LHCN-M2 (cell line): ENCODE data around the gene VCL. TPM values are rescaled to one million over a fixed set of nuclear protein-coding genes. Genes with fewer than 3 reads are reported as not detected.

ENCODE experiments used
- DNase-seq: peaks from one replicate; pipeline ENCODE4 v3.0.0-alpha.2; 2012; ENCODE audit warnings: low read depth
- total RNA-seq: library from RNA; depleted of rRNA; stranded (reverse); fragments of >200 nt; gene quantifications from 2 replicates; pipeline ENCODE4 v1.2.3, GENCODE V29; 2014

Gene VCL
- total RNA-seq, 1 experiment from 2014 or later = 163 TPM

DNA sequence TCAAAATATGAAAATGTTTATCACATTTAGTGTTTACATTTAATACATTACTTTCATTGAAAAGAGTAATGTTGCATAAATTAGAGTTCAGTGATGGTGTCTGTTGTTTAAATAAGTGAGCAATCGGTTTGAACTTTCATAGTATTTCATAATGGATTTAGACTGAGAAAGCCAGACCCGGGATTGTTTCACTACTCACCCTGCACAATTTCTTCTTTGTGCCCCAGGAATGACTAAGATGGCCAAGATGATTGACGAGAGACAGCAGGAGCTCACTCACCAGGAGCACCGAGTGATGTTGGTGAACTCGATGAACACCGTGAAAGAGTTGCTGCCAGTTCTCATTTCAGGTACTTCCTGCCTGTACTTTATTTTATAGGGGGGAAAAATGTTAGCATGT is 74.6 kb downstream of the VCL start:
- DNase-seq = peak; percentile 94

DNA sequence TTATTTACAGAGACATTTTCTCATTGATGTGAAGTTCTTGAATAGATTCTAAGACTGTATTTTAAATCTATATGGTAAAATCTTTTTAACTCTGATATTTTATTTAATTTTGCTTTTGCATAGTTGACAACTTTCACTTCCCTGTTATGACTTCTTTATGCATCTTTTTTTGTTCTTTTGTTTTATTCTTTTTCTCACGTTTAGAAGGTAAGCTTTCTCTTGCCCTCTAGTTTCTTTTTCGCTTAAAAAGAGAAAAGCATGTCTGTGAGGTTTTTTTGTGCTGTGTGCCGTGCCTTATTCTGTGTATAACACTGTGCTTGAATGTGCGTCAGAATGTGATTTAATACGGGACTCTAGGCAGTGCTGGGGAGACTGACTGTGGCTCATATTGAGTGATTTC is 78.0 kb downstream of the VCL start:
- DNase-seq = no peak

DNA sequence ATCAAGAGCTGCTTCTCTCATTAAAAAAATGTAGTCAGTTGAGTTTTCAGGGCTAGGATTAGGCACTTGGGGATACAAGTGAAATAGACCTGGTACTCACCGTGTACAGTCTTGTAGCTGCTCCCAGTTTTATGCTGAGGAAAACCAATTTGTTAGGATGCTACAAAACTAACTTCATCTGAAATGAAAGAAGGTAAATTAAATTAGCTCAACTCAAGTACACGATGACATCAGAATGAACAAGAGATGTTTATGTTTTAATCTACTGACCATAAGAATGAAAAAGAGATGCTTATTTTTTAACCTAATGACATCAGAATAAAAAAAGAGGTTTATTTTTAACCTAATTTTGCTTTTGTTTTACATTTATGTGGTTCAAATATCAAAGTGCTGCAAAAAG is 79.0 kb downstream of the VCL start:
- no peak for DNase-seq

DNA sequence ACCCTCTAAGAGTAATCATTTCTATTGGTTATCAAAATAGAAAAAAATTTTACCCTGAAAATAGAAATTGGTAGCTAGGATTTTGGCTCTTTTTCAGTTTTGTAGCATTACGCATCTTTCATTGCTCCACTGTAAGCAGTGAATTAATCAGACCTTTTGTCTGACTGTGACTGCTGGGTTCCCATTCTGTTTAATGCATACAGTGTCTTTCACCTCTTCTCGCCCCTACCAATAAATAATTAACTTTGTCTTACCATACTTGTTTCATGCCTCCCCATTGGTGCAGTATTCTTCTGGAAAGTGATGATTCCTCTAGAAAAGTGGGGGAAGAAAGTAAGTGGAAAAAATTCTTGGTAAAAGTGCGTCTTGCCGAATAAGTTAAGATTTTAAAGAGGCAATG is 79.5 kb downstream of the VCL start:
- DNase-seq = no peak

DNA sequence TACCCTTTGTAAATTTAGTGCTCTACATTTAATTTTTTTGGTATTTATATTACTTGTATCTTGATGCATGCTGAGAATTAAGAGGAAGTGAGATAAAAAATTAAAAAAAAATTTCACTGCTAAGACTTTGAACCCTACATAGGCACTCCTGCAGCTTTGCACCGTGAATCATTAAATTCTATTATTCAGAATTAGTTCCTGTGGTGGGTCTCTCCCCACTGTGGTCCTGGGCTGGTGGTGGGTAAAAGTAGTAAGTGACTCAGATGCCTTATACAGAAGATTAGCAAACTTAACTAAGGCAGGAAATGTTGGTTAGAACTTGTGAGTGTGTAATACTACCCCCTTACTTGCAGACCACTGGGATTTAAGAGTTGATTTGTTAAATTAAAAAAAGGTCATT is 80.1 kb downstream of the VCL start:
- peak; percentile 86 for DNase-seq

DNA sequence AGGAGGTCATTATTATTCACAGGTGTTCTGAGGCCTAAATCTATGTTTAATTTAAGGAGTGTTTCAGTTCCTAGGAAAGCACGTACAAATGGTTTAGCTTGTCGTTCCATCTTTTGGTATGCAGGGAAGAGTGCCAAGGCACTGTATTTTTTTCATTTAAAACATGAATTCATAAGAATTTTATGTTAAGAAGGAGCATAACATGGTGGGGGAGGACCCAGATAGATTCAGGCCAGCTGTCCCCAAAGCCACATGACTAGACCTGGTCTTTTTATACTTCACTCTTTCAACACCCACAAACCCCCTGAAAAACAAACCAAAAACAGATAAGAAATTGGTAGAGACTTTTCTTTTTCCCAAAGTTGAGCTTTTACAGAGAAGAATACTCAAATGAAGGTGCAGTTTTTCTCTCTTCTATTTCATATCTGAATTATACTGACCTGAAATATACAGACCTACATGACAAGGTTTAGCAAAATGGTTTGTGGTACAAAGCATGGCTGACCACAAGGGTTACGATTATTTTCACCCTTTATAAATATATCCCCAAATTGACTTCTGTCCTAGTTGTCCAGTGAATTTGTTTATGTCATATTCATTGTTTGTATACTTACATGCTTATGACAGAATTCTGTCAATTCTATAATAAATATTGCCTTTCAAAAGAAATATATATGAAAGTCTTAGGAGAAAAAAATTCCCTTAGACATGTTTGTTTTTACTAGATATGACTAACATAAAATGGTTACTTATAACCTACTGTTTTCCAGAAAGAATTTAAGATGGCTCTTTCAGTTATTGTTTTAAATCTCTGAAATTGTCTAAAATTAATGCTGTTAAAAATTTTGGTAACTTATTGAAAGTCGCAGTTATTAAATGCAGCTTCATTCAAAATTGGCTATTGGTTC is 81.4 kb downstream of the VCL start:
- DNase-seq = peak; percentile 50

DNA sequence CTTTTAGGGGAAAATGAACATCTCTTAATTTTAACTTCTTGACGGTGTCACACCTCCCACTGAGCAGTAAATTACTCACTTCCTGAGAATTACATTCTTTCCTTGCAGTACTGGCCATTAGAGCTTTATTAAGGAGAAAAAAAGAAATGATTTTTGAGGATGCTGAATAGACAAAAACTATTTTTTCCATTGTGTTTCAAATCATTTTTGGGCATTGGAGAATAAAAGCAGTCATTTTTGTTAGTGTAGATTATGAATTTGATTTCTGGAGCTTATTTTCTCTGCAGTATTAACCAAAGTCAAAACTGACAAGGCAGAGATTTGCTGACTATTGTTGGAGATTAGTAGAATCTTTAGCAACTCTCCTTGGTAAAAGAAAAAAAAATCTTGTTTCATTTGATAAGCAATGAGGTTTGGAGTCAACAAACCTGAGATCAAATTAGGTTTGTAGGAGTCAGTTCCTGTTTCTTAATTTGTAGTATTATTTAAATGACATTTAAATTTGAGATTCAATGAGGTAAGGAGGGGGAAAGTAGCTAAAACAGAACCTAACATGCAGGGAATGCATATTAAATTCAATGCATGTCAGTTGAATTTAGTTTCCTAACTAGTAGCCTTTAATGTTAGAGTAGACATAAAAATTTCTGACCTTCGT is 82.1 kb downstream of the VCL start:
- peak; percentile 56 for DNase-seq

DNA sequence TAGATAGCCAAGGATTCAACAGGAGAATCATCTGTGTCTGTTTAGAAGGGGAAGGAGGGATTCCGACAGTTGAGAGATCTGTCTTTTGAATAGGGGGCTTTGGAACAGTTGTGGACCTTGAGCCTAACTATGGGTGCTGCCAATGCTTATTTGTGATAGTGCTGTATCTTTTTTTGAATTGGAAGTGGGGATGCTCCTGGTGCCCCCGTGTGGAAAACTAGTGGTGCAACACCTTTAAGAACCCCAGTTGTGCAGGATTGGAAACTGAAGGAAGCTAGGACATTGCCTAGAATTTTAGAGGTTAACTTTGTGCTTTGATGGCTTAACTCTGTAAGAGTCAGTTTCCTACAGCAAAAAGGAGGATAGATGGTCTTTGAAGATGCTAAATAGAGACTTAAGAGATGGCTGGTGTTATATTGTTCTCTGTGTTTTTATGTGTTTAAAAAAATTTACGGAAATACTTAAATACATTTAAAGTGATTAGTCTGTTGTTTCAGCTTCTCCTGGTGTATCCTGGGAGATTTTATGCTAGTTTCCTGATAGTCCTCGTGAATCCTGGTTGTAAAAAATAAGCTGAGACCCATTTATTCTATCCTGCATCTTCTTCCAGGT is 83.4 kb downstream of the VCL start:
- DNase-seq = peak; percentile 72

DNA sequence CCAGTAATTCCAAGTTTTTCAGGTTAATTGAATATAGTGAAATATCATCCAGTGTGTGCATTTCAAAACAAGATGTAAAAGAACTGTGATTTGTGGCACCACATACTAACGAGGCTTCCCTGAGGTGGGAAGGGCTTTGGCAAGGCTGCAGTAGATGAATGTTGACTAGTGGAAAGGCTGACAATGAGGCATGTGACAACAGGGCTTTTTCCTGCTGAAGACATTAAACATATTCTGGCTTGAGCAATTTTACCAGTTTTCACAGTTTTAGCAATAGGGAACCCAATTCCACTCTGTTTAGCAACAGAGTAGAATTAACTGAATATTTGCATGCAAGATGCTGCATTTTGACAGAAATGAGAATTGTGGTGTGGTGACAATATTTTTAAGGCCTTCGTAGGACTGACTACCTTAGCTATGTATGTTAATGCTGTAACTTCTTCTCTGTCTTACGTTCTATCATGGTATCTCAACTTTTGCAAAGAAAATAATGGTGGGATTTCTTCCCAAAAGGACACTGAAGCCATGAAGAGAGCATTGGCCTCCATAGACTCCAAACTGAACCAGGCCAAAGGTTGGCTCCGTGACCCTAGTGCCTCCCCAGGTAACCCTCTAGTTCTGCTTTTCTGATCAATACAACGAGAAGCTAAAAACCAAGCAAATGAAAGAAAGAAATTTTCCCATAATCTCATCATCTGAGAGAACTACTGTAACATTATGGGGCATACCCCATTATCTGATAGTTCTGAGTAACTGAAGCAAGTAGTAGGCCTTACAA is 84.2 kb downstream of the VCL start:
- DNase-seq = no peak

DNA sequence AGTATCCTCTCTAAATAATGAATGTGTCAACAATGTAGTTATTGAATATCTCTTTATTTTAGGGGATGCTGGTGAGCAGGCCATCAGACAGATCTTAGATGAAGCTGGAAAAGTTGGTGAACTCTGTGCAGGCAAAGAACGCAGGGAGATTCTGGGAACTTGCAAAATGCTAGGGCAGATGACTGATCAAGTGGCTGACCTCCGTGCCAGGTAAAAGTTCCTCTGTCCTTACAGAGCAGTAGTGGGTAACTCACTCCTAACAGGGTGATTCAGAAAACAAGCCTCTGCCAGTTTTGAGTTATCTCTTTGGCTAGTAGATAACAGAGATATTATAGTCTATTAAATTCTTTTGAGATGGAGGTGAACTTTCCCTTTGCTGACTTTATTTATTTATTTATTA is 85.4 kb downstream of the VCL start:
- no peak for DNase-seq

DNA sequence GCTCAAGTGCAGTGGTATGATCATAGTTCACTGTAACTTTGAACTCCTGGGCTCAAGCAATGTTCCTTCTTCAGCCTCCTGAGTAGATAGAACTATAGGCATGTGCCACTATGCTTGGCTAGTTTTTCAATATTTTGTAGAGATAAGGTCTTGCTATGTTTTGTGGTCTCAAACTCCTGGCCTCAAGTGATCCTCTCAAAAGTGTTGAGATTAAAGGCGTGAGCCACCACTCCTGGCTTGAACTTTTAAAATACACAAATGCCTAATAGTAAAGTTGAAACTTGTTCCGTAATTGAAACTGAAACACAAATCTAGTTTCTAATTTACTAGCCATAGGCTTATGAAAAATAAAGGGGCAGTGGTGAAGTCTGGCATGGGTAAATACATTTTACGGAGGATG is 87.0 kb downstream of the VCL start:
- DNase-seq = no peak

DNA sequence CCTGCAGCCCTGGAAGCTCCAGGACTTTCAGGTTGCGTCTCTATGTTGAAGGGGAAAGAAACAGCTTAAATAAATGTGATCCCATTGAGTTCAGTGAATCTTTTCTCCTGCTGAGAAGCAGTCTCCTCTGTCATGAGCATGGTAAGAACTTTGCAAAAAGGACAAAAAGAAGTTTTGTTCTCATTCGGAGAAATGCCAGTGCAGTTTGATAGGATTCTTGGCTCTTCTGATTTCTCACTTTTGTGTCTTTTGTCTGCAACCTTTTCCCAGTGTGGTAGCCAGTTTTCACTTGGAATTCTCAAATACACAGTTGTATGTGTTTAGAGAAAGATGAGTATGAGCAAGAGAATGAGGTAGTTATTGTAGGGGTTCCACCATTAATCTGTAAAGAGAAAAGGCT is 88.4 kb downstream of the VCL start:
- DNase-seq = no peak

DNA sequence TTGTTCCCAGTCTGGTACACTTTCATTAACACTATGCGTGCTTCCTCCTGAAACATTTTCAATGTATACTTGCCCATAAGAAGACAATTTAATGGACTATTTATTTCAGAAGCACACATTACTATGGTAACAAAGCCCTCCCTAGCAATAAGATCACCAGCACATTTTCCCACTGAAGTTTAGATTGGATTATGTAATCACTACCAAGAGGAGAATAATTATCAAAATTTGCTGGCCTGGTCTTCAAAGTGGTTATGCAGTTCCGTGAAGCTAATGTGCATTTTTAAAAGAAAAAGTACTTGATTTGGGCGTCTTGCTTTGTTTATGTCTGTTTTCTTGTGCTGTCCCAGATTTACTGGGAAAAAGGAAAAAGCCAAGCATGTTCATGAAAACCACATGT is 90.8 kb downstream of the VCL start:
- DNase-seq = no peak

DNA sequence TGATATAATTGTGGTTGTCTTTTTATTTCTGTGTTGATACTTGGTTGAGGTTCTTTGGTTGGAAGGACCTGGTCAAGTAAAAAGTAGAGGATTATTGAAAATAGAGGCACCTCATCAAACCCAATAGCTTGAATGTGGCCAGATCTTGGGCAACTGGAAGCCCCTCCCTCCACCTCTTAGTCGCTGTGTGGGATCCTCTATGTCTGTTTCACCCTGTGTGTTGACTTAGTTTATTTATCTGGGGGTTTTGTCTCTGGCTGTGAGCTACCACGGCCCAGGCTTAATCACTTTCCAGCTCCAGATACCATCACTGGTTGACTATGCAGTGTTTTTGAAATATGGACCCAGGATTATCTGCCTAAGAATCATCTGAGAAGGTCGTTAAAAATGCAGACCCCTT is 94.5 kb downstream of the VCL start:
- no peak for DNase-seq

DNA sequence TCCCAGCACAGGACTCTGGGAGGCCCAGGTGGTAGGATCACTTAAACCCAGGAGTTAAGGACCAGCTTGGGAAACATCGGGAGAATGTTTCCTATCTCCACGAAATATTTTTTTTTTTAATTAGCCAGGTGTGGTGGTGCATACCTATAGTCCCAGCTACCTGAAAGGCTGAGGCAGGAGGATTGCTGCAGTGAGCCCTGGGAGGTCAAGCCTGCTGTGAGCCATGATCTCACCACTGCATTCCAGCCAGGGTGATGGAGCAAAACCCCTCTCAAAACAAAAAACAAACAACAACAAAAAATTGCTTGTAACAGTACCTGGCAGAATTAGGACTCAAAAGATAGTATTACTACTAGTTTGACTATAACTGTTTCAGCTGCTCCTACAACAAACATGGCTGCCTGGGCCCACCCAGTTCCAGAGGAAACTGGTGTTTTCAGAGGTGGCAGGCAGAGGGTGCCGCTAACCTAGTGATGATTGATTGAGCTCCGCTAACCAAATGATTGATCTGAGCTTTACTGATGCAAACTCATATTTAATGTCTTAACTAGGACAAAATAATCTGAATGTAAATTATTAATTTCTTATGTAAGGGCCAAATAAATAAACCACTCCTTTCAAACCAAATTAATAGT is 95.7 kb downstream of the VCL start:
- DNase-seq = no peak

DNA sequence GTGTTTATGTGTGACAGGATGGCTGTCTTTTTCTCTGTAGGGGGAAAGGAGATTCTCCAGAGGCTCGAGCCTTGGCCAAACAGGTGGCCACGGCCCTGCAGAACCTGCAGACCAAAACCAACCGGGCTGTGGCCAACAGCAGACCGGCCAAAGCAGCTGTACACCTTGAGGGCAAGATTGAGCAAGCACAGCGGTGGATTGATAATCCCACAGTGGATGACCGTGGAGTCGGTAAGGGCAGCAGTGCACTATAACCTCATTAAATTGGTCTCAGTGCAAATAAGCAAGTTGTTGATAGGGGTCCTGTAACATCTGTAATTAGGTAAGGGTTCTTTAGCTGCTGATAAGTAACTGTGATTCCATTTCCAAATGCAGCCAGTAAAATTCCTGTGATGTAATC is 96.3 kb downstream of the VCL start:
- DNase-seq = no peak

DNA sequence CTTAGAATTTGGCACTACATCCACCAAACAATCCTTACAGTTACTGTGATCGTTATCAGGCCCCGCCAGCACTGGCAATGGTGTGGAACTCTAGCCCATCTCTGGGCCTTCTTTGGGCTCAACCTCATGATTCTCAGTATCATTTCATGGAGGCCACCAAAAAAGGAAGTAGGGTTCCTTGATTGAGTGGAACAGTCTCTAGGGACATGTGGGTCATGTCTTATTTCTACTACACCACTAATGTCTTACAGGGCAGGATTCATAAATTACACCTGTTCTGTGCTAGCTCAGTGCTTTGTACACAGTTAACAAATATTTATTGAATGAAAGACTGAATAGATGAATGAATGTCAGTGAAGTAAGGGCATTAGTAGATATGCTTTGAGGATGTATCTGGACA is 98.9 kb downstream of the VCL start:
- no peak for DNase-seq

DNA sequence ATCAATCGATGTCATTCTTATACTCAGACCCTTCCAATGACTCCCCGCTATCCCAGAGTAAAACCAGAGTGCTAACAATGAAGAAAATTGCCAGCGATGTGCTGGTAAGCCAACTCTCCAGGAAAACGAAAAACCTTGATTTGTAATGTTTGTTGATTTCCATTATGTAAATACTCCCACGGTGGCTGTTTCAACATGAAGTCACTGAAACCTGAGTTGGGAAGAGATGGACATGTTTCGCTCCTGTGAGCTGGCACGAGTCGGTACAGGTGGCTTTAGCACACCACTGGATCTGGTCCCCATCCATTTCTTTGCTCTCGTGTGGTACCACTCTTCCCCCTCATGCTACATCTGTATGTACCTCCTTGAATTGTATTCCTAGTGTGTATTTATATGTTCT is 99.9 kb downstream of the VCL start:
- no peak for DNase-seq

DNA sequence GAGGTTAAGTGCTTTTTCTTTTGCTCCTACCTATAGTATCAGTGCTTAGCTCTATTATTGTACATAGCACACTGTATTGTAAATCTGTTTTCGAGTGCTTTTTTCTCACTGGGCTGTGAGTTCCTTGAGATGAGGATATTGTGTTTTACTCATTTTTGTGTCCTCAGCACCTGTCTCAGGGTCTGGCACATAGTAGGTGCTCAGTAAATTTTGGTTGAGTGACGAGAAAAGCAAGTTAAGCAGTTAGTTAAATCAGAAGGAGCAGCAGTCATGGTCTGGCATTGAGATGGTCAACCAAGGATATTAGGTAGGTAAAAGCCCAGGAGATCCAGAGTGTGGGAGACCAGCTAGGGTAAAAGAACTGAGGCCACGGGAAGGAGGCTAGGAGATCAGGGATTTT is 101.5 kb downstream of the VCL start:
- DNase-seq = no peak

DNA sequence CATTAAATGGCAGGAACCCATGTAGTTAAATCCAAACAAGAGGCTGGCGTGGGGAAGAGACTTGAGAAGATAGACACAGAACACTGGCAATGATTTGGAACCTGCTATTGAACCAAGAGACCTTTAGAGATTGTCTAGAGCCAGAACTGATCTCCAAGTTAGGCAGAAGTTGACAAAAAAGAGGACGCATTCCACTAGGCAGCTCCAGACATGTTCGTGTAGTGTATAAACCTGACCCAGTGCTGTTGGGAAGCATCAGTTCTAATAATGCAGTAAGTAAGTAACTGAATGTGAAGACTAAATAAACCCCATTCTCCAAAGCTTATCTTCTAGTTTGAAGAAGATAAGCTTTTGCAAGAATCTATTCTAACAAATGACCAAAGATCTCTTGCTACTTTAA is 101.9 kb downstream of the VCL start:
- no peak for DNase-seq

DNA sequence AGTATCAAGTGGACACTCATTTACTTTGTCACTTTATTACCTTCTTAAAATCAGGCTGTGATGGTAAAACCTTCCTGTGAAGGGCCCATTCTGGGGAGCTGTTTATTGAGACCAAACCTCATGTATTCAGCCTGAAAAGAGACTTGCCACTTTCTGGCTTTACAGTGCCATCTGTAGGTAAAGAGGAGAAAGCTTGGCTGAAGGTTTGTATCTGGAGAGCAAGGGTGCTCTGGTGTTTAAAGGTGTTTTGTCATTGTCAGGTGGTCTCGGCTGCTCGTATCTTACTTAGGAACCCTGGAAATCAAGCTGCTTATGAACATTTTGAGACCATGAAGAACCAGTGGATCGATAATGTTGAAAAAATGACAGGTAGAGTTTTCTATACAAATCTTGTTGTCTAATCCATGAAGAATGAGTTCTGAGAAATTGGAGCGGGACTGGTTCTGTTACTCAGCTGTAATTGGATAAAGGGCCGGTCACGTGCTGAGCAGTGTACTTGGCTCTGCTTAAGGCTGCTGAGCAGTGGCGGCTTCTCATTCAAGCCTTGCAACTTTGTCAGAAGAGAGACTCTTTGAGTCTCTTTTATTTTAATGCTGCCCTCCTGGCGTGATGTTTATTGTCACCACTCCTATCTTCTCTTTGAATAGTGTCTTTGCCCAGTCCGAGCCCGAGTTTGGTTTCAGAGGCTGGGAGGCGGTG is 105.8 kb downstream of the VCL start:
- DNase-seq = peak; percentile 36
